SK-N-SH (cell line): ENCODE data around the gene PIK3R2.

Experiments
- CHD2 ChIP-seq: fragments of 150-350 bp; IDR thresholded peaks from 2 replicates; pipeline ENCODE4 v1.6.1; 2018; ENCODE audit warnings: low read length; ENCODE audit not compliant: partially characterized antibody
- FOXM1 ChIP-seq: IDR thresholded peaks from 2 replicates; pipeline ENCODE4 v1.4.0; 2012; ENCODE audit warnings: low read depth, mild to moderate bottlenecking
- JUND ChIP-seq: IDR thresholded peaks from 2 replicates; pipeline ENCODE4 v1.4.0; 2012
- MEF2A ChIP-seq: IDR thresholded peaks from 2 replicates; pipeline ENCODE4 v1.4.0; 2012; ENCODE audit warnings: low read depth, borderline replicate concordance
- REST ChIP-seq: IDR thresholded peaks from 2 replicates; pipeline ENCODE4 v1.6.1; 2012; ENCODE audit warnings: mild to moderate bottlenecking, low read depth, low read length, moderate library complexity
- TAF1 ChIP-seq: IDR thresholded peaks from 2 replicates; pipeline ENCODE4 v1.6.1; 2012; ENCODE audit warnings: low read depth, mild to moderate bottlenecking, low read length, moderate library complexity, borderline replicate concordance
- ZBTB33 ChIP-seq: IDR thresholded peaks from 2 replicates; pipeline ENCODE4 v1.4.0; 2012; ENCODE audit warnings: low read depth, borderline replicate concordance
- TF ChIP-seq, protein P1 (sequence below): IDR thresholded peaks from 2 replicates; pipeline ENCODE4 v1.4.0; 2012; ENCODE audit warnings: low read depth
- TF ChIP-seq, protein P2 (sequence below): fragments of 200-600 bp; sonication (generic); IDR thresholded peaks from 2 replicates; pipeline ENCODE4 v1.6.1; 2017; ENCODE audit warnings: antibody characterized with exemption, mild to moderate bottlenecking, moderate library complexity

GRCh38 chr19:18114483-18114882 is 38.5 kb upstream of the PIK3R2 start:
- TF ChIP-seq, protein P1, sequence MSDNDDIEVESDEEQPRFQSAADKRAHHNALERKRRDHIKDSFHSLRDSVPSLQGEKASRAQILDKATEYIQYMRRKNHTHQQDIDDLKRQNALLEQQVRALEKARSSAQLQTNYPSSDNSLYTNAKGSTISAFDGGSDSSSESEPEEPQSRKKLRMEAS = no peak
- TF ChIP-seq MEF2A (no peak), JUND (no peak), TAF1 (no peak), REST (no peak), ZBTB33 (no peak), CHD2 (no peak), FOXM1 (no peak)
- TF ChIP-seq, protein P2, sequence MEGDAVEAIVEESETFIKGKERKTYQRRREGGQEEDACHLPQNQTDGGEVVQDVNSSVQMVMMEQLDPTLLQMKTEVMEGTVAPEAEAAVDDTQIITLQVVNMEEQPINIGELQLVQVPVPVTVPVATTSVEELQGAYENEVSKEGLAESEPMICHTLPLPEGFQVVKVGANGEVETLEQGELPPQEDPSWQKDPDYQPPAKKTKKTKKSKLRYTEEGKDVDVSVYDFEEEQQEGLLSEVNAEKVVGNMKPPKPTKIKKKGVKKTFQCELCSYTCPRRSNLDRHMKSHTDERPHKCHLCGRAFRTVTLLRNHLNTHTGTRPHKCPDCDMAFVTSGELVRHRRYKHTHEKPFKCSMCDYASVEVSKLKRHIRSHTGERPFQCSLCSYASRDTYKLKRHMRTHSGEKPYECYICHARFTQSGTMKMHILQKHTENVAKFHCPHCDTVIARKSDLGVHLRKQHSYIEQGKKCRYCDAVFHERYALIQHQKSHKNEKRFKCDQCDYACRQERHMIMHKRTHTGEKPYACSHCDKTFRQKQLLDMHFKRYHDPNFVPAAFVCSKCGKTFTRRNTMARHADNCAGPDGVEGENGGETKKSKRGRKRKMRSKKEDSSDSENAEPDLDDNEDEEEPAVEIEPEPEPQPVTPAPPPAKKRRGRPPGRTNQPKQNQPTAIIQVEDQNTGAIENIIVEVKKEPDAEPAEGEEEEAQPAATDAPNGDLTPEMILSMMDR = no peak
